GM12864 (cell line): ENCODE results near the gene SLC35B1.
"Not testable (repeated sequence)": the region's sequence is repeated elsewhere in the genome, so short reads cannot be mapped to it uniquely, and the experiment has no call there.

Experiments used
- DNase-seq: peaks from one replicate; pipeline ENCODE4 v3.0.0-alpha.2; 2011; ENCODE audit warnings: low read depth
- H3K4me3 ChIP-seq: 2 replicates; pipeline ENCODE4 v1.5.1; 2011; ENCODE audit warnings: mild to moderate bottlenecking, low read depth, low read length, control low read depth
- TF ChIP-seq, protein P1 (sequence below): IDR thresholded peaks from 2 replicates; pipeline ENCODE4 v1.5.1; 2011; ENCODE audit warnings: low read depth, mild to moderate bottlenecking, moderate library complexity, low read length, control low read depth, inconsistent platforms; ENCODE audit errors: missing control alignments

Gene SLC35B1

DNA sequence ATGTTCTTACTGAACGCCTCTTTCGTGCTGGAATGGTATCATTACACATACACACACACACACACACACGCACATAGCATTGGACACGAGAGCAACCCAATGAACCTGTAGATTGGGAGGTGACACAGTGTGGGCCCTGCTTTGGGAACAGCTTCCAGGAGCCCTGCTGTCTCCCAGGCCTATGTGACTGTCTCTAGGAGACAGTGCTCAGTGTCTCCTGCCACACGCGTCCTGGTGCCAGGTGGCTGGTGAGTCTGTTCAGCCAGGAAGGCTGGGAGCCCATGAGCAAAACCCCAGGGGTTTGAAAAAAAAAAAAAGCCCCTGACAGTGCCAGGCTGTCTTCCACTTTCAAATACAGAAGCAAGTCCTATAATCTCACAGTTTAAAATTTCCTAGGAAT lies 27.4 kb downstream of the SLC35B1 start:
- TF ChIP-seq, protein P1, sequence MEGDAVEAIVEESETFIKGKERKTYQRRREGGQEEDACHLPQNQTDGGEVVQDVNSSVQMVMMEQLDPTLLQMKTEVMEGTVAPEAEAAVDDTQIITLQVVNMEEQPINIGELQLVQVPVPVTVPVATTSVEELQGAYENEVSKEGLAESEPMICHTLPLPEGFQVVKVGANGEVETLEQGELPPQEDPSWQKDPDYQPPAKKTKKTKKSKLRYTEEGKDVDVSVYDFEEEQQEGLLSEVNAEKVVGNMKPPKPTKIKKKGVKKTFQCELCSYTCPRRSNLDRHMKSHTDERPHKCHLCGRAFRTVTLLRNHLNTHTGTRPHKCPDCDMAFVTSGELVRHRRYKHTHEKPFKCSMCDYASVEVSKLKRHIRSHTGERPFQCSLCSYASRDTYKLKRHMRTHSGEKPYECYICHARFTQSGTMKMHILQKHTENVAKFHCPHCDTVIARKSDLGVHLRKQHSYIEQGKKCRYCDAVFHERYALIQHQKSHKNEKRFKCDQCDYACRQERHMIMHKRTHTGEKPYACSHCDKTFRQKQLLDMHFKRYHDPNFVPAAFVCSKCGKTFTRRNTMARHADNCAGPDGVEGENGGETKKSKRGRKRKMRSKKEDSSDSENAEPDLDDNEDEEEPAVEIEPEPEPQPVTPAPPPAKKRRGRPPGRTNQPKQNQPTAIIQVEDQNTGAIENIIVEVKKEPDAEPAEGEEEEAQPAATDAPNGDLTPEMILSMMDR: no peak
- H3K4me3 ChIP-seq: no peak overlapping the region
- no peak for DNase-seq

DNA sequence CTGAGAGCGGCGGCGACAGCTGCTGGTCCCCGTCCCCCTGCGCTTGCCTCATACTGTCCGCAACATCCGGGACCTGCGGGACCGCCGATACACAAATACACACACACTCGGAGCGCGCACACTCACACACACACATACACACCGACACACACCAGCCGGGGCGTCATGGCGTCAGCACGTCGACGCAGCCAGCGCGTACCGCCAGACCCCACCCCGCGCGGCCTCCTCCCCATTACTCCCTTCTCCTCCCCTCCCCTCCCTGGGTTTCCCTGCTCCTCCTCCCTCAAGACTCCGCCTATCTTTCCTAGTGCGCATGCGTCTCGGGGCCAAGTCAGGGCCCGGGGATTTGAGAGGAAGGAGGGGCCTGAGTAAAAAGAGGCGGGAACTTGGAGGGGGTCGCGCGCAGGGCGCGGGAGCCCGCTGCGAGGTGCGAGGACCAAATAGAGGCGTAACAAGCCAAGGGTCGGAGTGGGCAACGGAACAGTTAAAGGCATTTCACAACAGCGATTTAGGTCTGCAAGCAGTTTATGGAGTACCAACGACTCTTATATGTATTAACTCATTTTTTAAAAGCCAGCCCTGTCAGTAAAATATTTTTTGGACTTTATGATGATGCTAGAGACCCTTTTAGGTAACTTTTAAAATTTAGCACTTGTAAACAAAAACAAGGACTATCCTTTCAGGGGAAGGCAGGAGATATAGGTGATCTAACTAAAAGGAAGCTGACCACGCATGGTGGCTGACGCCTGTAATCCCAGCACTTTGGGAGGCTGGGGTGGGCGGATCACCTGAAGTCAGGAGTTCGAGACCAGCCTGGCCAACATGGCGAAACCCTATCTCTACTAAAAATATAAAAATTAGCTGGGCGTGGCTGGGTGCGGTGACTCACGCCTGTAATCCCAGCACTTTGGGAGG lies 29.6 kb downstream of the SLC35B1 start, which contains the start of gene SPOP:
SPOP (minus strand) TSS at position 165 of the 915 bp plus-strand sequence. CDS start 55,287 bp downstream, outside the sequence.
- DNase-seq: peak; percentile 99
- TF ChIP-seq, protein P1: no peak
- H3K4me3 ChIP-seq: peak within 1 kb of the TSS; percentile 96

DNA sequence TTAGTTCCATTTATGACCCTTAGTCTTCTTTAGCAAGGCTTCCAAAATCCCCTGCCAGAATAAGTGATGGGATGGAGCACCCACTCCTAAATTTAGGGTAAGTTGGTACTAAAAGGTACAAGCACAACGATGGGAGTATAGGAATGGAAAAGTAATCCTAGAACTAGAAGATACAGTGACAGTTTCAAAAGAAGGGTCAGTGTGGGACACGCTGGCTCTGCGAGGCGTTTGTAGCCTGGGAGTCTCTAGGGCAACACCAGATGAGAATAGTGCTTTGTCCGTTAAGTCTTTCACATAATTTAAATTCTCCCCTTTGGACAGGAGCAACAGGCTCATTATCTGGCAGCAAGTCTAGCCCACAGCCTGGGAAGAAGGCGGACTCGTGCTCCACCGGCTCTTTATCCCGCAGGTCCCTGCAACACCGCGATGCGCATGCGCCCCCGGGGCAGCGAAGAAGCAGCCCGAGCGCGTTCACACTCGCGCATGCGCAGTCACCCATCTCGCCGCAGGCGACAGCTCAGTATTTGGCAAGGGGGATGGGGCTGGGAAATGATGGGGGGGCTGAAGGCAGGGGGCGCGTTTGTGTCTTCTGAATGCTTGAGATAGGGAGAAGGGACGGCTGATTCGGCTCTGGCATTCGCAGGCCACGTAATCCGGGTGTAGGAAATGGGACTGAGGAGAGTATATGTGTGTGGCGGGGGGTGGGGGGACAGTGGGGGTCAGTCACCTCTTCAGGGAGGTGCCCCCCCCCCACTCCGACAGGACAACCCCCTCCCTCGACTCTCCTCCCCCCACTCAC lies 30.4 kb downstream of the SLC35B1 start:
- TF ChIP-seq, protein P1: no peak
- peak overlapping the region; percentile 96 for H3K4me3 ChIP-seq
- peak; percentile 80 for DNase-seq

DNA sequence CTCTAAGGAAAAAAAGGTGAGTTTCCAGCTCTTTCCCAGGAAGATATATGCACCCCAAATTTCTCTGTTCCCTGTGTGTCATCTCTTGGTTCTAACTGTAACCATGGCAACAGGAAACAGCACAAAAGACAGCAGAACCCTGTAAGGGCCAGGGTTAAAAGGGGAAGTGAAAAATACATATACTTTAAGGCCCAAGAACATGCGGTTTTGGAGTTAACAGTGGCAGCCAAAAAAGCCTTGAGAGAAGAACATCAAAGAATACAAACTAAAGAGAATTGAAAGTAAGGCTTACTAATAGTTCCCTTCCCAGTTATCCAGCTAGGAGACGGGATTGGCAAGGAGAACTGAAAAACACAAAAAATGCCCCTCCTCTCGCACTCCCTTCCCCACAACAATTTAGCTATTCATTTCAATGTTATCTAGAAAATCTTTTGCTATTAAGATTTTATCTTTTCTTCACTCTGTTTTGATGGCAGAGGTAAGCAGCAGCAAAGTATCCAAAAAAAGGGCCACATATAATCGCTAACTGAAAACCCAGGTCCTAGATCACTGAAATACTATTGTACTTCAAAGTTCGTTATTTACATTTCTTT lies 31.4 kb downstream of the SLC35B1 start:
- peak overlapping the region; percentile 96 for H3K4me3 ChIP-seq
- TF ChIP-seq, protein P1: no peak
- DNase-seq: peak; percentile 92

DNA sequence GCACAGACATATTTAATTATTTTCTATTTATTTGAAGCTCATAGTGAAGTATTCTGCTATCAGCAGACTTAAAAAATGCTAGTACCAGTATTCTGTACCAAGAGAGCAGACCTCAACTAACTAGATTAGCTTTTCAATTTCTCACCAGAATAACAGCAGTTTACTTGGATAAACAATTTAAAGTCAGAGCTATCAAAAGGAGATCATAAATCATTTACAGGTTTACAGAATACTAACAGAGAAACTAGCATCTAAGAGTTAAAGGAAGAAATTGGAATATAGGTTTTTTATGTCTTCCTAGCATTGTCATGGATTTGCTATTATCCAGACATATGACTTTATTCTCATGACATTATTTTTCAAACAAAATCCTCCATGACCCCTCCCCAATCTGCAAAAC lies 33.3 kb downstream of the SLC35B1 start:
- DNase-seq: no peak
- no peak overlapping the region for H3K4me3 ChIP-seq
- TF ChIP-seq, protein P1: no peak

DNA sequence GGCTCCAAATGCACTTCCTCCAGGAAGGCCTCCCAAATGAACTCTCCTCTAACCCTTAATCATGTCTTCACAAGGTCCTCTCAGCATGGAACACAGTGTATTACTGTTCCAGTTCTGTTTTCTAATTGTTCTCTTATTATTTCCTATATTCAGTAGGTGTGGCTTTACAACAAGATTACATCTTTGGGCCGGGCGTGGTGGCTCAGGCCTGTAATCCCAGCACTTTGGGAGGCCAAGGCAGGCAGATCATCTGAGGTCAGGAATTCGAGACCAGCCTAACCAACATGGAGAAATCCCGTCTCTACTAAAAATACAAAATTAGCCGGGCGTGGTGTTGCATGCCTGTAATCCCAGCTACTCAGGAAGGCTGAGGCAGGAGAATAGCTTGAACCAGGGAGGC lies 34.1 kb downstream of the SLC35B1 start:
- H3K4me3 ChIP-seq, DNase-seq: not testable (repeated sequence)

DNA sequence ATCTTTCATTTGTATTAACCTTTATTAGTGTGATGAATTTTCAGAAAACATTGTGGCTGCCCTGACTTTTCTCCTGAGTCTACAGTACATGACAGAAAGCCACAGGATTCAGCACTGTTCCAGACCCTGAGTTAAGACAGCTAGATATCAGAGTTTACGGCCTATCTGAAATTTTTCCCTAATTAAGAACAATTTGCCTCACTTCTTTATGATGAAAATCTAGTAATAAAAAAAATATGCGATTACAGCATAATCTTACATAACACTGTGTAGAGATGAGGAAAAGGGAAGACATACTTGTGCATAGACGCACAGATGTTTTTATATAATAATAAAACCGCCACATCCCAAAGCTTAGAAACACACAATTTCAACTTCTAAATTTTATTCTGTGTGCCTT lies 37.1 kb downstream of the SLC35B1 start:
- H3K4me3 ChIP-seq: no peak overlapping the region
- no peak for DNase-seq
- TF ChIP-seq, protein P1: no peak
